ENCODE data around the gene ARHGEF3.

Gene ARHGEF3

GRCh38 chr3:56773986-56774385 is 27.8 kb downstream of the ARHGEF3 start:
- Histone ChIP-seq H3K9me3 (ENCODE audit: control insufficient read depth, insufficient read depth, low read length) (no peaks in the 10 kb centered on the region), H3F3A (ENCODE audit: control insufficient read depth, insufficient read depth) (no peaks in the 10 kb centered on the region), H3K27me3 (ENCODE audit: control insufficient read depth, low read length) (no peaks in the 10 kb centered on the region), H3K9me2 (replicated peaks; ENCODE audit: control insufficient read depth, low read length) (no peaks in the 10 kb centered on the region), H3K79me2 (ENCODE audit: control insufficient read depth, low read length) (no peaks in the 10 kb centered on the region), H3K27ac (ENCODE audit: low read depth, low read length) (no peak overlapping the region), H3K36me3 (ENCODE audit: control insufficient read depth, low read length) (no peaks in the 10 kb centered on the region), H3K4me3 (ENCODE audit: low read length) (no peak overlapping the region), H3K4me2 (ENCODE audit: low read length) (no peak overlapping the region), H3K4me1 (ENCODE audit: control insufficient read depth, low read length) (peaks cover 19% of the 10 kb centered on the region), H4K20me1 (ENCODE audit: control insufficient read depth, insufficient read depth, low read depth, low read length) (no peaks in the 10 kb centered on the region)
- TF ChIP-seq CTCF (IDR thresholded peaks at IDR 0.05; ENCODE audit: low read depth, low read length, poor library complexity, severe bottlenecking) (no peak), EZH2phosphoT487 (IDR thresholded peaks at IDR 0.05; ENCODE audit: borderline replicate concordance, low read length) (no peak)

GRCh38 chr3:56772952-56773938 is 28.5 kb downstream of the ARHGEF3 start:
- Histone ChIP-seq H3F3A (ENCODE audit: control insufficient read depth, insufficient read depth) (no peaks in the 10 kb centered on the region), H3K4me2 (ENCODE audit: low read length) (no peak overlapping the region), H3K9me2 (replicated peaks; ENCODE audit: control insufficient read depth, low read length) (no peaks in the 10 kb centered on the region), H3K4me3 (ENCODE audit: low read length) (no peak overlapping the region), H3K4me1 (ENCODE audit: control insufficient read depth, low read length) (peaks cover 14% of the 10 kb centered on the region), H3K27ac (ENCODE audit: low read depth, low read length) (no peak overlapping the region), H3K36me3 (ENCODE audit: control insufficient read depth, low read length) (no peaks in the 10 kb centered on the region), H4K20me1 (ENCODE audit: control insufficient read depth, insufficient read depth, low read depth, low read length) (no peaks in the 10 kb centered on the region), H3K27me3 (ENCODE audit: control insufficient read depth, low read length) (no peaks in the 10 kb centered on the region), H3K9me3 (ENCODE audit: control insufficient read depth, insufficient read depth, low read length) (no peaks in the 10 kb centered on the region), H3K79me2 (ENCODE audit: control insufficient read depth, low read length) (no peaks in the 10 kb centered on the region)
- TF ChIP-seq EZH2phosphoT487 (IDR thresholded peaks at IDR 0.05; ENCODE audit: borderline replicate concordance, low read length) (no peak), CTCF (IDR thresholded peaks at IDR 0.05; ENCODE audit: low read depth, low read length, poor library complexity, severe bottlenecking) (no peak)

- H3K4me1 ChIP-seq (ENCODE audit: control insufficient read depth, low read length) = peaks cover 8% of the 10 kb centered on the region; the same call in 1 of the 2 replicates
- H3K36me3 ChIP-seq (ENCODE audit: control insufficient read depth, low read length) = no peaks in the 10 kb centered on the region
- H3K27ac ChIP-seq (ENCODE audit: low read depth, low read length) = no peak overlapping the region
- no peaks in the 10 kb centered on the region for H3K9me3 ChIP-seq (ENCODE audit: control insufficient read depth, insufficient read depth, low read length)
- no peak overlapping the region for H3K4me2 ChIP-seq (ENCODE audit: low read length)
- TF ChIP-seq CTCF (IDR thresholded peaks at IDR 0.05; ENCODE audit: low read depth, low read length, poor library complexity, severe bottlenecking) (no peak), EZH2phosphoT487 (IDR thresholded peaks at IDR 0.05; ENCODE audit: borderline replicate concordance, low read length) (no peak)
- H3F3A ChIP-seq (ENCODE audit: control insufficient read depth, insufficient read depth) = no peaks in the 10 kb centered on the region
- H3K4me3 ChIP-seq (ENCODE audit: low read length) = no peak overlapping the region
- H3K9me2 ChIP-seq (replicated peaks; ENCODE audit: control insufficient read depth, low read length) = no peaks in the 10 kb centered on the region
- no peaks in the 10 kb centered on the region for H4K20me1 ChIP-seq (ENCODE audit: control insufficient read depth, insufficient read depth, low read depth, low read length)
- H3K27me3 ChIP-seq (ENCODE audit: control insufficient read depth, low read length) = no peaks in the 10 kb centered on the region
- H3K79me2 ChIP-seq (ENCODE audit: control insufficient read depth, low read length) = no peaks in the 10 kb centered on the region
Observed at GRCh38 chr3:56771376-56771775, 30.4 kb downstream of the ARHGEF3 start.
